Retinal pigment epithelial cell (primary cell): Measurements from ENCODE around the gene PSD4.

Experiments
- DNase-seq: peaks from one replicate; pipeline ENCODE4 v3.0.0-alpha.2; 2010; ENCODE audit warnings: low read depth
- H3K4me3 ChIP-seq: 2 replicates; pipeline ENCODE4 v1.5.1; 2011; ENCODE audit warnings: mild to moderate bottlenecking, low read length, control low read depth, moderate library complexity
- CTCF ChIP-seq: conservative IDR thresholded peaks from 2 replicates; pipeline ENCODE4 v1.5.1; 2011; ENCODE audit warnings: low read depth, low read length, control low read depth, inconsistent platforms

PSD4 gene

GRCh38 chr2:113236367-113237159, 62.8 kb downstream of the PSD4 start:
- H3K4me3 ChIP-seq = no peak overlapping the region
- no peak for TF ChIP-seq CTCF
- DNase-seq = no peak

GRCh38 chr2:113237604-113238160, 63.9 kb downstream of the PSD4 start:
- DNase-seq = no peak
- TF ChIP-seq CTCF = no peak

GRCh38 chr2:113238871-113239839, 65.4 kb downstream of the PSD4 start:
- TF ChIP-seq CTCF = no peak
- DNase-seq = no peak
- H3K4me3 ChIP-seq = no peak overlapping the region

More at GRCh38 chr2:113237604-113238160, 63.9 kb downstream of the PSD4 start:
- H3K4me3 ChIP-seq = no peak overlapping the region

GRCh38 chr2:113240150-113240914, 66.6 kb downstream of the PSD4 start:
- DNase-seq = peak; percentile 48
- no peak overlapping the region for H3K4me3 ChIP-seq
- TF ChIP-seq CTCF = no peak

- DNase-seq = peak; percentile 91
- no peak overlapping the region for H3K4me3 ChIP-seq
- TF ChIP-seq CTCF = no peak
Measured at GRCh38 chr2:113240915-113241911, 67.4 kb downstream of the PSD4 start.
